HepG2 (cell line): ENCODE data around the gene HAND1. TPM values are rescaled to one million over a fixed set of nuclear protein-coding genes. Genes with fewer than 3 reads are reported as not detected.

Source experiments
- CBX1 ChIP-seq: IDR thresholded peaks from one replicate; pipeline ENCODE4 v1.6.1; 2016; ENCODE audit warnings: antibody characterized with exemption, low read depth
- HIC2 ChIP-seq: sonication (generic); formaldehyde crosslinking; IDR thresholded peaks from 2 replicates; pipeline ENCODE4 v1.9.0; 2022; ENCODE audit warnings: low read depth, missing genetic modification reagents
- HMGA1 ChIP-seq: sonication (generic); formaldehyde crosslinking; conservative IDR thresholded peaks from 2 replicates; pipeline ENCODE4 v1.4.0; 2020; ENCODE audit warnings: missing genetic modification reagents
- HMGXB3 ChIP-seq: sonication (generic); formaldehyde crosslinking; IDR thresholded peaks from 2 replicates; pipeline ENCODE4 v1.4.0; 2020; ENCODE audit warnings: missing genetic modification reagents, borderline replicate concordance
- HNF4G ChIP-seq, 2 experiments: sonication (generic) in 1 of 2; formaldehyde crosslinking in 1 of 2; IDR thresholded peaks; 2 replicates each; pipeline versions ENCODE4 v1.4.0 to v1.6.1; 2011 to 2020; ENCODE audit warnings: borderline replicate concordance in 2 of 2, low read depth in 2 of 2, mild to moderate bottlenecking in 2 of 2, low read length in 1 of 2, missing genetic modification reagents in 1 of 2, moderate library complexity in 1 of 2
- NCOA2 ChIP-seq: sonication (generic); formaldehyde crosslinking; IDR thresholded peaks from 2 replicates; pipeline ENCODE4 v1.8.0; 2022; ENCODE audit warnings: inconsistent platforms
- ZKSCAN5 ChIP-seq: sonication (generic); formaldehyde crosslinking; IDR thresholded peaks from 2 replicates; pipeline ENCODE4 v1.5.1; 2020; ENCODE audit warnings: mild to moderate bottlenecking, missing genetic modification reagents
- ZNF567 ChIP-seq: sonication (generic); formaldehyde crosslinking; IDR thresholded peaks from 2 replicates; pipeline ENCODE4 v1.8.1; 2023; ENCODE audit warnings: mild to moderate bottlenecking, missing genetic modification reagents, borderline replicate concordance
- ZNF7 ChIP-seq: IDR thresholded peaks from 2 replicates; pipeline ENCODE4 v1.6.1; 2016; ENCODE audit warnings: missing biosample characterization, missing genetic modification reagents
- ZSCAN30 ChIP-seq: sonication (generic); formaldehyde crosslinking; IDR thresholded peaks from 2 replicates; pipeline ENCODE4 v1.5.0; 2020; ENCODE audit warnings: mild to moderate bottlenecking, missing genetic modification reagents
- polyA plus RNA-seq, 8 experiments: library from polyadenylated mRNA; depleted of rRNA in 3 of 8; stranded (reverse) in 7 of 8; unstranded in 1 of 8; fragments of >200 nt; fragmentation: Illumina TruSeq in 4 of 8; extraction: Trizol in 4 of 8; gene quantifications; 2 replicates each; pipeline versions ENCODE4 v1.2.1 to v1.2.3, GENCODE V29; 2011 to 2016; ENCODE audit warnings: low read depth in 4 of 8, missing spikeins in 1 of 8, mixed read lengths in 1 of 8; ENCODE audit not compliant: insufficient read depth in 1 of 8
- total RNA-seq, 5 experiments: library from RNA; depleted of rRNA; stranded (reverse); fragments of >200 nt; fragmentation: Illumina TruSeq; extraction: Trizol; gene quantifications; 2 replicates each; pipeline ENCODE4 v1.2.3, GENCODE V29; 2016; ENCODE audit warnings: low read depth in 1 of 5
- TF ChIP-seq, protein P1 (sequence below): sonication (generic); formaldehyde crosslinking; IDR thresholded peaks from 2 replicates; pipeline ENCODE4 v1.8.1; 2023; ENCODE audit warnings: missing genetic modification reagents, inconsistent platforms, borderline replicate concordance
- TF ChIP-seq, protein P2 (sequence below): sonication (generic); formaldehyde crosslinking; conservative IDR thresholded peaks from 2 replicates; pipeline ENCODE4 v1.5.0; 2020; ENCODE audit warnings: missing genetic modification reagents

The HAND1 gene
- total and polyA plus RNA-seq, 2 of the 13 experiments (the other 11 are each of a cell fraction or from before 2014, with no cell fraction given): not detected

- TF ChIP-seq HMGXB3 (no peak), ZKSCAN5 (CRISPR knock-in tag) (no peak), HMGA1 (CRISPR knock-in tag) (no peak), ZSCAN30 (no peak), ZNF567 (CRISPR knock-in tag) (no peak), NCOA2 (CRISPR knock-in tag) (no peak), ZNF7 (no peak), CBX1 (no peak), HIC2 (CRISPR knock-in tag) (no peak), HNF4G (IDR thresholded peaks at IDR 0.05; ENCODE audit: borderline replicate concordance, low read depth, low read length) (peak; percentile 20; the same call in 1 of the 2 replicates), HNF4G (CRISPR knock-in tag; IDR thresholded peaks at IDR 0.05; ENCODE audit: borderline replicate concordance, low read depth) (no peak)
- TF ChIP-seq, protein P1, sequence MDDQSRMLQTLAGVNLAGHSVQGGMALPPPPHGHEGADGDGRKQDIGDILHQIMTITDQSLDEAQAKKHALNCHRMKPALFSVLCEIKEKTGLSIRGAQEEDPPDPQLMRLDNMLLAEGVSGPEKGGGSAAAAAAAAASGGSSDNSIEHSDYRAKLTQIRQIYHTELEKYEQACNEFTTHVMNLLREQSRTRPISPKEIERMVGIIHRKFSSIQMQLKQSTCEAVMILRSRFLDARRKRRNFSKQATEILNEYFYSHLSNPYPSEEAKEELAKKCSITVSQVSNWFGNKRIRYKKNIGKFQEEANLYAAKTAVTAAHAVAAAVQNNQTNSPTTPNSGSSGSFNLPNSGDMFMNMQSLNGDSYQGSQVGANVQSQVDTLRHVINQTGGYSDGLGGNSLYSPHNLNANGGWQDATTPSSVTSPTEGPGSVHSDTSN (CRISPR knock-in tag): no peak
- TF ChIP-seq, protein P2, sequence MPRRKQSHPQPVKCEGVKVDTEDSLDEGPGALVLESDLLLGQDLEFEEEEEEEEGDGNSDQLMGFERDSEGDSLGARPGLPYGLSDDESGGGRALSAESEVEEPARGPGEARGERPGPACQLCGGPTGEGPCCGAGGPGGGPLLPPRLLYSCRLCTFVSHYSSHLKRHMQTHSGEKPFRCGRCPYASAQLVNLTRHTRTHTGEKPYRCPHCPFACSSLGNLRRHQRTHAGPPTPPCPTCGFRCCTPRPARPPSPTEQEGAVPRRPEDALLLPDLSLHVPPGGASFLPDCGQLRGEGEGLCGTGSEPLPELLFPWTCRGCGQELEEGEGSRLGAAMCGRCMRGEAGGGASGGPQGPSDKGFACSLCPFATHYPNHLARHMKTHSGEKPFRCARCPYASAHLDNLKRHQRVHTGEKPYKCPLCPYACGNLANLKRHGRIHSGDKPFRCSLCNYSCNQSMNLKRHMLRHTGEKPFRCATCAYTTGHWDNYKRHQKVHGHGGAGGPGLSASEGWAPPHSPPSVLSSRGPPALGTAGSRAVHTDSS (CRISPR knock-in tag): no peak
- TF ChIP-seq, all 625 proteins: peak for 5
Measured at GRCh38 chr5:154455585-154455984, 22.4 kb downstream of the HAND1 start (continued).
